Endothelial cell of umbilical vein (primary cell): ENCODE results near the gene ATP12A. TPM values are rescaled to one million over a fixed set of nuclear protein-coding genes. Genes with fewer than 3 reads are reported as not detected.

Experiments
- BruUV-seq: library from RNA; stranded (reverse); fragments of 400-500 nt; replicated peaks from 2 replicates; lab custom pipeline; 2021; lab: Mats Ljungman, UMichigan
- CTCF ChIA-PET: fragments of 300-600, 350-600 bp; sonication (Branson Sonifier 250); formaldehyde crosslinking; loops from one replicate; lab custom pipeline; 2021; ENCODE audit warnings: antibody characterized with exemption, inconsistent platforms; lab: Charles Lee
- POLR2A ChIA-PET: fragments of 300-600, 350-600 bp; sonication (Branson Sonifier 250); formaldehyde crosslinking; loops from one replicate; lab custom pipeline; 2021; ENCODE audit warnings: antibody characterized with exemption, inconsistent platforms; lab: Charles Lee
- DNase-seq: peaks from one replicate; pipeline ENCODE4 v3.0.0-alpha.2; 2011; ENCODE audit warnings: low read depth, low spot score
- FAIRE-seq: peaks from 2 replicates; lab custom pipeline; 2011; peaks lifted over from hg19 to GRCh38; lab: Jason Lieb, UNC
- H2AFZ ChIP-seq: 2 replicates; pipeline ENCODE4 v1.6.0; 2012; ENCODE audit warnings: low read depth, low read length, control low read depth, inconsistent platforms
- H3K27ac ChIP-seq: 2 replicates; pipeline ENCODE4 v1.5.1; 2011; ENCODE audit warnings: low read depth, mild to moderate bottlenecking, control low read depth, low read length, moderate library complexity; ENCODE audit not compliant: insufficient read depth
- H3K27me3 ChIP-seq, 2 experiments: 2 replicates each; pipeline versions ENCODE4 v1.6.0 to v1.6.1; 2011; ENCODE audit warnings: low read length in 2 of 2, mixed read lengths in 1 of 2; ENCODE audit not compliant: control insufficient read depth in 2 of 2, insufficient read depth in 2 of 2
- H3K36me3 ChIP-seq, 2 experiments: 2 replicates in 1 of 2; 3 replicates in 1 of 2; pipeline ENCODE4 v1.5.1; 2011; ENCODE audit warnings: low read length in 2 of 2, mild to moderate bottlenecking in 1 of 2, moderate library complexity in 1 of 2; ENCODE audit not compliant: control insufficient read depth in 2 of 2, insufficient read depth in 2 of 2; ENCODE audit errors: extremely low read depth in 1 of 2
- H3K4me1 ChIP-seq: 3 replicates; pipeline ENCODE4 v1.5.1; 2011; ENCODE audit warnings: mild to moderate bottlenecking, low read length; ENCODE audit not compliant: control insufficient read depth, insufficient read depth; ENCODE audit errors: extremely low read depth
- H3K4me2 ChIP-seq: 2 replicates; pipeline ENCODE4 v1.6.1; 2011; ENCODE audit warnings: low read length, control low read depth, mixed read lengths; ENCODE audit not compliant: insufficient read depth
- H3K4me3 ChIP-seq, 3 experiments: fragments of 200-600 bp in 1 of 3; sonication (generic), shearing (Covaris generic) in 1 of 3; replicated peaks in 1 of 3; 2 replicates each; pipeline ENCODE4 v1.5.1; 2011 to 2016; ENCODE audit warnings: control low read depth in 3 of 3, low read length in 3 of 3, mild to moderate bottlenecking in 2 of 3, inconsistent platforms in 1 of 3, low read depth in 1 of 3, moderate library complexity in 1 of 3; ENCODE audit not compliant: insufficient read depth in 1 of 3
- H3K79me2 ChIP-seq: 2 replicates; pipeline ENCODE4 v1.6.0; 2012; ENCODE audit warnings: low read length, inconsistent platforms; ENCODE audit not compliant: control insufficient read depth, insufficient read depth
- H3K9ac ChIP-seq: replicated peaks from 2 replicates; pipeline ENCODE3; 2011; ENCODE audit warnings: low read length, control low read depth; ENCODE audit not compliant: insufficient read depth; ENCODE audit errors: extremely low read depth
- H3K9me1 ChIP-seq: replicated peaks from 3 replicates; pipeline ENCODE4 v1.6.0; 2011; ENCODE audit warnings: mild to moderate bottlenecking, low read length; ENCODE audit not compliant: control insufficient read depth, insufficient read depth; ENCODE audit errors: extremely low read depth
- H3K9me3 ChIP-seq: replicated peaks from 2 replicates; pipeline ENCODE4 v1.5.1; 2012; ENCODE audit warnings: low read length, inconsistent platforms; ENCODE audit not compliant: control insufficient read depth, insufficient read depth
- H4K20me1 ChIP-seq: replicated peaks from 2 replicates; pipeline ENCODE3; 2011; ENCODE audit warnings: mild to moderate bottlenecking, low read length; ENCODE audit not compliant: control insufficient read depth, insufficient read depth; ENCODE audit errors: extremely low read depth
- EZH2 ChIP-seq: IDR thresholded peaks from 2 replicates; pipeline ENCODE4 v1.6.1; 2012; ENCODE audit warnings: borderline replicate concordance, low read depth, mild to moderate bottlenecking, moderate library complexity, low read length, inconsistent platforms; ENCODE audit not compliant: severe bottlenecking
- FOS ChIP-seq: IDR thresholded peaks from 2 replicates; pipeline ENCODE4 v1.6.1; 2011; ENCODE audit warnings: mild to moderate bottlenecking, low read length, moderate library complexity, borderline replicate concordance; ENCODE audit not compliant: insufficient read depth
- GATA2 ChIP-seq: IDR thresholded peaks from 2 replicates; pipeline ENCODE4 v1.7.0; 2011; ENCODE audit warnings: low read depth, mild to moderate bottlenecking, moderate library complexity, mixed read lengths, low read length; ENCODE audit not compliant: insufficient read length, insufficient read depth
- JUN ChIP-seq: IDR thresholded peaks from 2 replicates; pipeline ENCODE4 v1.6.1; 2011; ENCODE audit warnings: borderline replicate concordance, low read depth; ENCODE audit not compliant: insufficient read length, insufficient read depth
- MYC ChIP-seq: IDR thresholded peaks from one replicate; pipeline ENCODE4 v1.6.1; 2011; ENCODE audit warnings: mild to moderate bottlenecking, low read depth, low read length
- POLR2A ChIP-seq: IDR thresholded peaks from 2 replicates; pipeline ENCODE4 v1.6.1; 2012; ENCODE audit warnings: low read depth, mild to moderate bottlenecking, control low read depth, low read length
- POLR2AphosphoS5 ChIP-seq: IDR thresholded peaks from 2 replicates; pipeline ENCODE4 v1.6.1; 2012; ENCODE audit warnings: low read depth, mild to moderate bottlenecking, control low read depth, low read length, moderate library complexity; ENCODE audit not compliant: insufficient read depth
- dilution Hi-C: fragments of 300-500 bp; cut with MboI; formaldehyde crosslinking; loops from one replicate; pipeline ENCODE4 v1.15.0; 2019; ENCODE audit warnings: low sequenced_read_pairs; ENCODE audit not compliant: extremely low pct_ligation_motif_present
- intact Hi-C: fragments of 100-400 bp; cut with micrococcal nuclease; formaldehyde crosslinking; loops from one replicate; pipeline ENCODE4 v1.10.0; 2022
- polyA plus RNA-seq, 4 experiments: library from polyadenylated mRNA; depleted of rRNA in 3 of 4; stranded (reverse) in 3 of 4; unstranded in 1 of 4; fragments of >200 nt; gene quantifications; 2 replicates each; pipeline versions ENCODE4 v1.2.1 to v1.2.3, GENCODE V29; 2011 to 2012; ENCODE audit warnings: missing spikeins in 1 of 4
- total RNA-seq: library from RNA; stranded (reverse); gene quantifications from 2 replicates; pipeline ENCODE4 v1.2.3, GENCODE V29; 2021
- TF ChIP-seq, protein P1 (sequence below), 2 donors: IDR thresholded peaks; 1 replicate in 1 of 2; 2 replicates in 1 of 2; pipeline ENCODE4 v1.5.1; 2011; ENCODE audit warnings: low read length in 2 of 2, mild to moderate bottlenecking in 2 of 2, moderate library complexity in 2 of 2, control low read depth in 1 of 2, inconsistent platforms in 1 of 2, low read depth in 1 of 2; ENCODE audit not compliant: insufficient read depth in 1 of 2; ENCODE audit errors: extremely low read depth in 1 of 2
- TF ChIP-seq, protein P2 (sequence below): IDR thresholded peaks from 2 replicates; pipeline ENCODE4 v1.6.1; 2011; ENCODE audit not compliant: insufficient read depth, insufficient read length

The ATP12A gene
- total and polyA plus RNA-seq, 2 donors (not counting 3 experiments of a cell fraction or from before 2014, with no cell fraction given): not detected

DNA sequence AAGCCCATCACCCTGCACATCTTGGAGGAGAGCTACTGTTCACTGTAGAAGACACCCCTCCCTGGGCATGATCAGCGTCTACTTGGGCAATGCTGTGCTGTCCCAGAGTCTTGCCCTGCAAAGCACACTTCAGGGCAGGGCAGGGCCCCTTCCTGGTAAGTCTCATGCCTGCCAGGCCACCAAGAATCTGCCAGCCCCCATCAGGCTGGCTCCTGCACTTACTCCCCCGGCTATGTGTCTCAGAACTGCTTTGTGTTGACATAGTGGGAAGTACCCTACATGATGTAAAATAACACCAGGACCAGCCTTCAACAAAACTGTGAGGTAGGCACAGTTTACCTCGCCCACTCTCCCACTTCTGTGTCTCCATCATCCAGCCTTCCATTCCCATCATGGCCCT is 27.8 kb upstream of the ATP12A start:
- no peak for TF ChIP-seq POLR2AphosphoS5
- TF ChIP-seq POLR2A: no peak
- no peak for TF ChIP-seq GATA2
- TF ChIP-seq MYC: no peak
- TF ChIP-seq, protein P1, sequence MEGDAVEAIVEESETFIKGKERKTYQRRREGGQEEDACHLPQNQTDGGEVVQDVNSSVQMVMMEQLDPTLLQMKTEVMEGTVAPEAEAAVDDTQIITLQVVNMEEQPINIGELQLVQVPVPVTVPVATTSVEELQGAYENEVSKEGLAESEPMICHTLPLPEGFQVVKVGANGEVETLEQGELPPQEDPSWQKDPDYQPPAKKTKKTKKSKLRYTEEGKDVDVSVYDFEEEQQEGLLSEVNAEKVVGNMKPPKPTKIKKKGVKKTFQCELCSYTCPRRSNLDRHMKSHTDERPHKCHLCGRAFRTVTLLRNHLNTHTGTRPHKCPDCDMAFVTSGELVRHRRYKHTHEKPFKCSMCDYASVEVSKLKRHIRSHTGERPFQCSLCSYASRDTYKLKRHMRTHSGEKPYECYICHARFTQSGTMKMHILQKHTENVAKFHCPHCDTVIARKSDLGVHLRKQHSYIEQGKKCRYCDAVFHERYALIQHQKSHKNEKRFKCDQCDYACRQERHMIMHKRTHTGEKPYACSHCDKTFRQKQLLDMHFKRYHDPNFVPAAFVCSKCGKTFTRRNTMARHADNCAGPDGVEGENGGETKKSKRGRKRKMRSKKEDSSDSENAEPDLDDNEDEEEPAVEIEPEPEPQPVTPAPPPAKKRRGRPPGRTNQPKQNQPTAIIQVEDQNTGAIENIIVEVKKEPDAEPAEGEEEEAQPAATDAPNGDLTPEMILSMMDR (IDR thresholded peaks at IDR 0.05; ENCODE audit: extremely low read depth in 1 of 2, insufficient read depth in 1 of 2, low read depth in 1 of 2, low read length in 2 of 2): no peak
- TF ChIP-seq FOS: no peak
- no peak for TF ChIP-seq EZH2
- TF ChIP-seq JUN: no peak
- TF ChIP-seq, protein P2, sequence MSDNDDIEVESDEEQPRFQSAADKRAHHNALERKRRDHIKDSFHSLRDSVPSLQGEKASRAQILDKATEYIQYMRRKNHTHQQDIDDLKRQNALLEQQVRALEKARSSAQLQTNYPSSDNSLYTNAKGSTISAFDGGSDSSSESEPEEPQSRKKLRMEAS: no peak
- FAIRE-seq (no peak), DNase-seq (no peak)
- no peak overlapping the region for H3K9ac ChIP-seq
- H3K27ac ChIP-seq: no peak overlapping the region
- no peak overlapping the region for H2AFZ ChIP-seq
- intact Hi-C loops (no loop called here), dilution Hi-C loops (no loop called here)
- H3K79me2 ChIP-seq: no peaks in the 10 kb centered on the region
- H4K20me1 ChIP-seq: no peaks in the 10 kb centered on the region
- H3K4me3 ChIP-seq: no peak overlapping the region
- ChIA-PET POLR2A (no interaction called here), CTCF (no interaction called here)
- H3K9me3 ChIP-seq: no peaks in the 10 kb centered on the region
- no peaks in the 10 kb centered on the region for H3K9me1 ChIP-seq
- H3K4me1 ChIP-seq: no peaks in the 10 kb centered on the region
- no peaks in the 10 kb centered on the region for H3K36me3 ChIP-seq
- no TSS peak for BruUV-seq
- H3K4me2 ChIP-seq: no peak overlapping the region
- H3K27me3 ChIP-seq: no peaks in the 10 kb centered on the region
